ENCODE data around the gene RECQL5. TPM values are rescaled to one million over a fixed set of nuclear protein-coding genes. Genes with fewer than 3 reads are reported as not detected.

RECQL5 gene
- total RNA-seq, 2 experiments from 2014 or later, result 49.8 to 50.8 TPM

GRCh38 chr17:75632428-75632827, 34.5 kb downstream of the RECQL5 start:
- Mint-ChIP-seq H3K27me3 (no peaks in the 10 kb centered on the region), H3K4me1 (peaks cover 2% of the 10 kb centered on the region), H3K27ac (no peak overlapping the region), H3K36me3 (no peaks in the 10 kb centered on the region), H3K4me3 (no peak overlapping the region), H3K9me3 (no peaks in the 10 kb centered on the region)
- no peak for DNase-seq
- no peak for ATAC-seq (ENCODE audit: low read depth)
- POLR2A ChIA-PET, result interaction anchor here (0.8 to 2.2 kb wide), 4 partner anchors 20 to 121 kb away, joined by 4 to 9 read pairs (median 6); no protein-coding TSS in a partner anchor

GRCh38 chr17:75631353-75631752, 35.6 kb downstream of the RECQL5 start:
- H3K4me1 Mint-ChIP-seq, result peaks cover 2% of the 10 kb centered on the region
- DNase-seq, result no peak
- POLR2A ChIA-PET, result no interaction called here
- no peaks in the 10 kb centered on the region for H3K27me3 Mint-ChIP-seq
- H3K36me3 Mint-ChIP-seq, result no peaks in the 10 kb centered on the region
- H3K27ac Mint-ChIP-seq, result no peak overlapping the region
- no peak overlapping the region for H3K4me3 Mint-ChIP-seq
- H3K9me3 Mint-ChIP-seq, result no peaks in the 10 kb centered on the region
- ATAC-seq (ENCODE audit: low read depth), result no peak

DNA sequence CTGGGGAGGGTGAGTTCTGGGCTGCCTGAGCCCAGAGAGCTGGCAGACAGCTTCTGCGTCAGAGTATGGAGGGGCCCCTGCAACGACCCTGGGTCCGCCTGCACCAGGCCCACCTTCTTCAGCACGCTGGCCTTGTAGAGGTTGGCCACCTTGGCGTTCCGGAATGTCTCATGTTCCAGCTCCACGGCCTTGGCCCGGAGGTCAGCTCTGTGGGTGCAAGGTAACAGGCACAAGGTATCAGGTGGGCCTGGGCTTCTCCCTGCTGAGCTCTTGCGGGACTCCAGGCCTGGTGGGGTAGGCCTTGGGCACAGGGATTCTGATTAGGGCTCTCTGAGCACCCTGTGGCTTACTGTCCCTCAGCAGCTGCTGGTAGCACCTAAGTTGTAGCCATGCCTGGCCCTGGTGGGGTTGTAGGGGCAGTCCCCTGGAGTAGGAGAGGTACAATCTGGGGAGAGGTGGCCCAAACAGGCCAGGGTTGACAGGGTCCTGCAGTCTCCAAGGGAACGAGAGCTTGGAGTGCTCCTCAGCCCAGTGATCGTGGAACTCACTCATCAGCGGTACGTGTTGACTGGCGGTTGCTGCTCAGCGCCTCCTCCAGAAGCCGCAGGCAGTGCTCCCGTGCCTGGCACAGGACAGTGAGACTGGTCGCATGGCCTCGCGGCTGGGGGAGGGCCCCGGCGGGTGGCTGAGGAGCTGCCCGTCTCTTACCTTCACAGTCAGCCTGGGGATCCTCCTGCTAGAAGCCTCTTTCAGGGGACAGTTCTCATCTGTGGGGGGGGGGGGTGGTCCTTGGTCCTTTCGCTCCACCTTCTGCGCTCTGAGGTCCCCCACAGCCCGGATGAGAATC, 36.7 kb downstream of the RECQL5 start:
- no peaks in the 10 kb centered on the region for H3K27me3 Mint-ChIP-seq
- POLR2A ChIA-PET, result no interaction called here
- H3K4me3 Mint-ChIP-seq, result no peak overlapping the region
- no peak overlapping the region for H3K27ac Mint-ChIP-seq
- DNase-seq (no peak), ATAC-seq (ENCODE audit: low read depth) (no peak)
- H3K36me3 Mint-ChIP-seq, result no peaks in the 10 kb centered on the region
- peaks cover 2% of the 10 kb centered on the region for H3K4me1 Mint-ChIP-seq
- no peaks in the 10 kb centered on the region for H3K9me3 Mint-ChIP-seq

DNA sequence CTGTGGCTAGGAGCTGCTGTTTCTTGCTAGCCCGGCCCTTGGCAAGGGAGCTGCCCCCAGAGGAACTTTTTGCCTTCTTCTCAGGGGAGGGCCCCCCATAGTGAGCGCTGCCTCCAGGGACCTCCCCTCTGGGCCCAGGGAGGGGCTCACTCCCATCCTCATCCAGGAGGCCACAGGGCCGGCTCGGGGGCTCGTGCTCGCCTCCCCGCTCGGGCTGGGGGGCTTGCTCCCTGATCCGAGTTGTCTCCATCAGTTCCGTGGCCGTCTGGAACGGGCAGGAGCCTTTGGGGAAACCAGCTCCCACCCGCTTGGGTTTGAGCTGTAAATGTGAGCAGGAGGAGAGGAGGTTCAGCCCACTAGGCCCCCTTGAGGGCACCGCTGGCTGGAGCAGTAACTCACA, 37.8 kb downstream of the RECQL5 start:
- POLR2A ChIA-PET, result interaction anchor here (1.1 kb wide), 1 partner anchor 37 kb away, joined by 4 read pairs; the partner anchor contains the start of gene RECQL5

GRCh38 chr17:75628425-75628824, 38.5 kb downstream of the RECQL5 start:
- ATAC-seq (ENCODE audit: low read depth), result no peak
- Mint-ChIP-seq H3K36me3 (no peaks in the 10 kb centered on the region), H3K4me1 (no peaks in the 10 kb centered on the region), H3K9me3 (no peaks in the 10 kb centered on the region), H3K27ac (peak overlapping the region; percentile 51), H3K27me3 (no peaks in the 10 kb centered on the region), H3K4me3 (no peak overlapping the region)
- no peak for DNase-seq
- POLR2A ChIA-PET, result interaction anchor here (0.8 kb wide), 1 partner anchor 120 kb away, joined by 3 read pairs; no protein-coding TSS in a partner anchor

More for the DNA sequence above, 37.8 kb downstream of the RECQL5 start:
- Mint-ChIP-seq H3K27ac (no peak overlapping the region), H3K36me3 (no peaks in the 10 kb centered on the region), H3K4me1 (peaks cover 2% of the 10 kb centered on the region), H3K27me3 (no peaks in the 10 kb centered on the region), H3K4me3 (no peak overlapping the region), H3K9me3 (no peaks in the 10 kb centered on the region)
- ATAC-seq (ENCODE audit: low read depth) (no peak), DNase-seq (no peak)

GRCh38 chr17:75627094-75627493, 39.9 kb downstream of the RECQL5 start:
- POLR2A ChIA-PET, result no interaction called here
- Mint-ChIP-seq H3K36me3 (no peaks in the 10 kb centered on the region), H3K27ac (no peak overlapping the region), H3K9me3 (no peaks in the 10 kb centered on the region), H3K4me3 (no peak overlapping the region), H3K4me1 (peaks cover 2% of the 10 kb centered on the region), H3K27me3 (no peaks in the 10 kb centered on the region)
- ATAC-seq (ENCODE audit: low read depth), result no peak
- DNase-seq, result no peak

DNA sequence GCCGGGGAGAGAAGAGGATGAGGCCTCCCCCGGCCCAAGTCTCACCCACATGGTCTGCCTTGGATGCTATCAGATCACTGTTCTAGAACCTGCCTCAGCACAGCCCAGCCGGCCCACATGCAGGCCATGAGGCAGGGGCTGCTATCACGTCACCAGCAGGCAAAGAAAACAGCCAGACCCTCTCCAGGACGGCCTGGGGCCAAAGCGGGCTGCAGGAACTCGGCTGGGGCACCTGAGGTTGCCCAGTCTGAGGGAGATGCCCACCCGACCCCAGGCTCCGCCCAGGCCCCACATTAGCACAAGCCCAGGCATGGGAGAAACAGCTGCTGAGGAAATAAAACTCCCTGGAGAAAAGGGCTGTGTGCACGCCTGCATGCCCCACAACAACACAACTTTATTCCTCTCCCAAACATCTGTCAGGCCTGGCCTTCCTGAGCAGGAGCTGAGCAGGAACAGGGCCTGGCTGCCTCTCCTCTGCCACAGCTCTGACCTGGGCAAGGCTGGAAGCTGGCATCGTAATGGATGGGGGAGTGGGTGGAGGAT, 40.4 kb downstream of the RECQL5 start:
- ATAC-seq (ENCODE audit: low read depth) (no peak), DNase-seq (no peak)
- Mint-ChIP-seq H3K9me3 (no peaks in the 10 kb centered on the region), H3K4me1 (peaks cover 2% of the 10 kb centered on the region), H3K4me3 (no peak overlapping the region), H3K27me3 (no peaks in the 10 kb centered on the region), H3K36me3 (no peaks in the 10 kb centered on the region), H3K27ac (no peak overlapping the region)
- POLR2A ChIA-PET, result no interaction called here

DNA sequence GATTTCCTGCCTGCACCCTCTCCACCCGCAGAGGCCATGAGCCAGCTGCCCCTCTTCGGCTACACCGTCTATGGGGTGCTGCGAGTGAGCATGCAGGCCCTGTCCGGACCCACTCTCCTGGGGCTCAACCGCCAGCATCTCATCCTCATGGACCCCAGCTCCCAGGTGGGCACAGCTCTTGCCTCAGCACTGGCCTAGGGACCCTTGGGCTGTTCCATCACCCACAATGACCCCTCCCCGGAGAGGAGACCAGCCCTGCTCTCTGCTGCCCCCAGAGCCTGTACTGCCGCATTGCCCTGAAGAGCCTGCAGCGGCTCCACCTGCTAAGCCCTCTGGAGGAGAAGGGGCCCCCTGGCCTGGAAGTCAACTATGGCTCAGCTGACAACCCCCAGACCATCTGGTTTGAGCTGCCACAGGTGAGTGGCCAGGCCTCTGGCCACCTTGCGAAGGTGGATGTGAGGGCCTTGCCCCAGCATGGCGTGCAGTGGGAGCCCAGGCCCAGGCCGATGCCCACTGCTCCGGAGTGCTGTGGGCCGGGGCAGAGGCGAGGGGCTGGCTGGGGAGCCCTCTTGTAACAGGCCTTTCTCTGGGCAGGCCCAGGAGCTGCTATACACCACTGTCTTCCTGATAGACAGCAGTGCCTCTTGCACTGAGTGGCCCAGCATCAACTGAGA, 41.0 kb downstream of the RECQL5 start:
- Mint-ChIP-seq H3K4me3 (no peak overlapping the region), H3K36me3 (no peaks in the 10 kb centered on the region), H3K27me3 (no peaks in the 10 kb centered on the region), H3K27ac (no peak overlapping the region), H3K9me3 (no peaks in the 10 kb centered on the region), H3K4me1 (peaks cover 2% of the 10 kb centered on the region)
- POLR2A ChIA-PET, result interaction anchor here (1.2 kb wide), 1 partner anchor 107 kb away, joined by 3 read pairs; no protein-coding TSS in a partner anchor
- peak; percentile 38 for ATAC-seq (ENCODE audit: low read depth)
- no peak for DNase-seq

- H3K4me1 Mint-ChIP-seq, result peaks cover 2% of the 10 kb centered on the region
- POLR2A ChIA-PET, result interaction anchor here (1.2 to 1.5 kb wide), 2 partner anchors 106 to 128 kb away, joined by 3 to 4 read pairs; no protein-coding TSS in a partner anchor
- no peak overlapping the region for H3K27ac Mint-ChIP-seq
- no peaks in the 10 kb centered on the region for H3K9me3 Mint-ChIP-seq
- H3K4me3 Mint-ChIP-seq, result no peak overlapping the region
- H3K27me3 Mint-ChIP-seq, result no peaks in the 10 kb centered on the region
- DNase-seq (no peak), ATAC-seq (ENCODE audit: low read depth) (no peak)
- H3K36me3 Mint-ChIP-seq, result no peaks in the 10 kb centered on the region
These were observed 42.1 kb downstream of the RECQL5 start for GRCh38 chr17:75624714-75625345.

- Mint-ChIP-seq H3K36me3 (no peaks in the 10 kb centered on the region), H3K27ac (no peak overlapping the region), H3K9me3 (no peaks in the 10 kb centered on the region), H3K27me3 (no peaks in the 10 kb centered on the region), H3K4me3 (no peak overlapping the region), H3K4me1 (peaks cover 2% of the 10 kb centered on the region)
- no peak for DNase-seq
- POLR2A ChIA-PET, result interaction anchor here (1.5 kb wide), 1 partner anchor 129 kb away, joined by 4 read pairs; no protein-coding TSS in a partner anchor
- ATAC-seq (ENCODE audit: low read depth), result no peak
These were observed 42.9 kb downstream of the RECQL5 start for GRCh38 chr17:75624021-75624420.

- no peak for DNase-seq
- Mint-ChIP-seq H3K4me1 (peaks cover 2% of the 10 kb centered on the region), H3K36me3 (no peaks in the 10 kb centered on the region), H3K27ac (no peak overlapping the region), H3K9me3 (no peaks in the 10 kb centered on the region), H3K27me3 (no peaks in the 10 kb centered on the region), H3K4me3 (no peak overlapping the region)
- POLR2A ChIA-PET, result interaction anchor here (0.6 kb wide), 1 partner anchor 40 kb away, joined by 3 read pairs; no protein-coding TSS in a partner anchor
- no peak for ATAC-seq (ENCODE audit: low read depth)
These were observed 43.6 kb downstream of the RECQL5 start for GRCh38 chr17:75623386-75623785.

GRCh38 chr17:75622771-75623273, 44.1 kb downstream of the RECQL5 start:
- Mint-ChIP-seq H3K36me3 (no peaks in the 10 kb centered on the region), H3K4me3 (no peak overlapping the region), H3K27ac (peak overlapping the region; percentile 57), H3K9me3 (no peaks in the 10 kb centered on the region), H3K27me3 (no peaks in the 10 kb centered on the region), H3K4me1 (peaks cover 2% of the 10 kb centered on the region)
- ATAC-seq (ENCODE audit: low read depth) (no peak), DNase-seq (no peak)
- POLR2A ChIA-PET, result no interaction called here

DNA sequence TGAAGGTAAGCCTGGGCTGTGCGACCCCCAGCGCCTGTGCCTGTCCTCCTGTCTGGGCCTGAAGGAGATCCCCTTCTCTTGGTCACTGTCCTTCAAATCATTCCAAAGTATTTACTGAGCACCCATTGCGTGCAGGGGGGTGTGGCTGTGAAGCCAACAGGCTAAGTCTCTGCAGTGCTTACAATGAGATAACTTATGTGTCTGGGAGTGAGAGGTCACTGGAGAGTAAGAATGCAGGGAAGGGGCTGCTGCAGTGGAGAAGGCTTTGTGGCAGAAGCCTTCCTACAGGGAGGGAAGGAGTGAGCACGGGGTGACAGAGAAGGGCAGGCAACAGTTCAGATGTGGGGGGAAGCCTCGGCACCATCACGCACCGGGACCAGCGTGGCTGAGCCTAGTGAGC, 44.9 kb downstream of the RECQL5 start:
- no peak overlapping the region for H3K4me3 Mint-ChIP-seq
- POLR2A ChIA-PET, result no interaction called here
- H3K4me1 Mint-ChIP-seq, result peaks cover 2% of the 10 kb centered on the region
- H3K9me3 Mint-ChIP-seq, result no peaks in the 10 kb centered on the region
- H3K27me3 Mint-ChIP-seq, result no peaks in the 10 kb centered on the region
- DNase-seq, result no peak
- no peak overlapping the region for H3K27ac Mint-ChIP-seq
- ATAC-seq (ENCODE audit: low read depth), result no peak
- no peaks in the 10 kb centered on the region for H3K36me3 Mint-ChIP-seq
